ENCODE results near the gene CEPT1.

The CEPT1 gene

DNA sequence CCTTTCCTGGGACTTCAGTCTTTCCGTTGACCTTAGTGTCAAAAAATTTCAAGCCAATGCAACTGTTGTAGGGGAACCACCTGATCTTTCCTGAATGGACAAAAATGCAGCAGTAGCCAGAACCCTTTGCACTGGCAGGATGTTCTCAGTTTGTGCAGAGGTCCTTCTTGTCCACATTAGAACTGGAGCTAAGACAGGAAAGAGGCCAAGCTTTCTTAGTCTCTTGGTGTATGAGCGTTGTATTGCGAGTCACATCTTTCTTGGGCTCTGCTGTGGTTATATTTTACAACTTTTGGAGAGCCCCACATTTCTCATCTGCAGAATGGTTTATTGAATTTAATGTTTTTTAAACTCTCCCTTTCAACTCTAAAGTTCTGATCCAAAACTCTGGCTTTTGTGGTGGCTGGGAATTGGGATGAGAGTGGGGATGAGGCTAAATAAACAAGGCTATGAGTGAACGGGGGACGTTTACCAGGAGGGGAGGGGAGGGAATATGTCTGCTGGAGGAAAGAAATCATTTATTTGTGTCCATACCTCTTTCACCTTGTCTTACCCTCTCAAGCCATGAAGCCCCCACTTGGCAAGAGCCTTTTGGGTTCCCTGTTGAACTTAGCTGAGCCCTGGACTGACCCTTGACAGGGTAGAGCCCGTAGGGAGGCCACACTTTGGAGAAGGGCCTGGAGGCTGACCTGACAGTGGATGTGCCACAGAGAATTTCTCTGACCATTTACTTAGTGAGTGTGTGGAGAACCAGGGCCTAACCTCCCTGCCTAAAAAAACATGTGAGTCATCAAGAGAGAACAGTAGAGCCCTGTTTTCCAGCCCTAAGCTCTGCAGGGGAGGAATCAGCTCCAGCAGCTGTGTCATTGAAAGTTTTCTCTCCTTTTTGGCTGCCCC lies 88.1 kb downstream of the CEPT1 start:
- DNase-seq (ENCODE audit: low spot score): peak; percentile 86

DNA sequence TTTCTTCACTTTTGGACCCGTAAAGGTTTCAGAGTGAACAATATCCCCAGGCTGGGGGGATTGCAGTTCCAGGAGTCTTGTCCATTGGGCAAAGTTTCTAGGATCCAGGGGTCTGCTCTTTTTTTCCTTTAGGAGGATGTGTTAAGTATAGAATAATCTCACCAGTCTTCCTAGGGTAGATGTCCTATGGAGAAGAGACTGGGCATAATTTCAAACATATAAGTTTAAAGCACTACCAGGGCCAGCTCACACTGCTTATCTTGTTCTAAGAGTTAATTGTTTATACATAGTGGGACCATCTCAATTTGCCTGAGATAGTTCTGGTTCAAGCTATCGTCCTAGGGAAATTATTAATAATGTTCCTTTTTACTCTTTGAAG lies 88.7 kb downstream of the CEPT1 start:
- no peak for DNase-seq (ENCODE audit: low spot score)

DNA sequence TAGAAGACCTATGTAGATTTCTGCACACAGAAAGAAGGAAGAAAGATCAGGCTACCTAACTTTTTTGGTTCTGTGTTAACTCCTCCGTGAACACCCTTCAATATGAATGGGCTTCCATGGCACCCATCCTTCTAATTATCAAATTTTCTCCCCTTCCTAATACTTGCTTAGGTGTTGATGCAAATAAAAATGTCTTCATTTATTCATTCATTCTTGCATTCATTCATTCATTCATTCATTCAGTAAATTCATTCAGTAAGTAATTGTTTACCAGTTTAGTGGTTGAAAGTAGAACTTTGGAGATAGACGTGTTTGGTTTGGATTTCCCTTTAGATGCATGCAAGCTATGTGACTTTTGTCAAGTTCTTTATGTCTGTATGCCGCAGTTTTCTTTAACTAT lies 92.1 kb downstream of the CEPT1 start:
- no peak for DNase-seq (ENCODE audit: low spot score)

DNA sequence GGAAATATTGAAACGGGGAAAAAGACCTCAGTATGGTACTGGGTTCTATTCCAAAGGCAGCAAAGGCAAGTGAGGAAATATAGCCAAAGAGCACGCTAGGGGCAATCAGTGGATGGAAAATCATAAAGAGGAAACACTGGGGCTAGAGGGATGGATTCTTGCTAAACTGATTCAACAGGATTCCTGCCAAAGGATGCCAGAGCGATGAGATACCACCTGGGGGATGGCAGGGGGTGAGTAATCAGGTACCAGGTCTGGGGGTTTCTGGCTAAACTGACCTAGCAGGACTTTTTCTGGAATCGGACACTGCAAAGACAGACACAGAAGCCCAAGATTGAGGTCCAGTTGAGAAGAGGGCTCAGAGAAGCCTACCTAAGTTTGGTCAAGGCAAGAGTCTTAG lies 94.2 kb downstream of the CEPT1 start:
- DNase-seq (ENCODE audit: low spot score): no peak

Measured in AG08396 (cell line).